Activated CD8-positive, alpha-beta memory T cell treated with anti-CD3 and anti-CD28 coated beads for 1 hour (primary cell): ENCODE measurements around the gene TNFRSF25.

Experiments used
- DNase-seq, 2 donors: peaks; one replicate each; pipeline ENCODE4 v3.0.0-alpha.2; 2020; ENCODE audit warnings: low read depth in 1 of 2; ENCODE audit errors: extremely low read depth in 1 of 2

Gene TNFRSF25

GRCh38 chr1:6419804-6420453 is 46.0 kb downstream of the TNFRSF25 start, which contains the start of gene HES2:
Gene HES2 (minus strand): TSS chr1:6419919. CDS start chr1:6419820, 99 bp downstream.
- DNase-seq = no peak

- DNase-seq = no peak
Measured at GRCh38 chr1:6419397-6419803, 46.6 kb downstream of the TNFRSF25 start.

- no peak for DNase-seq
Measured at GRCh38 chr1:6418668-6419396, 47.1 kb downstream of the TNFRSF25 start.

- no peak for DNase-seq
Measured at GRCh38 chr1:6417961-6418667, 47.9 kb downstream of the TNFRSF25 start.

- no peak for DNase-seq
Measured at GRCh38 chr1:6416906-6417305, 49.1 kb downstream of the TNFRSF25 start.

GRCh38 chr1:6416295-6416656 is 49.7 kb downstream of the TNFRSF25 start:
- no peak for DNase-seq

- DNase-seq = no peak
Measured at GRCh38 chr1:6414881-6415626, 50.9 kb downstream of the TNFRSF25 start.

- DNase-seq = no peak
Measured at GRCh38 chr1:6414443-6414844, 51.5 kb downstream of the TNFRSF25 start.

GRCh38 chr1:6412896-6413295 is 53.1 kb downstream of the TNFRSF25 start:
- no peak for DNase-seq
